ENCODE data around the gene FRMPD4. TPM values are rescaled to one million over a fixed set of nuclear protein-coding genes. Genes with fewer than 3 reads are reported as not detected.

Gene FRMPD4
- total RNA-seq, 1 experiment from 2014 or later = not detected

GRCh38 chrX:12153317-12153716, 15.0 kb downstream of the FRMPD4 start:
- no peak for DNase-seq
- peaks cover 3% of the 10 kb centered on the region for H3K27me3 Mint-ChIP-seq (ENCODE audit: insufficient read depth, unreplicated experiment)
- H3K4me3 Mint-ChIP-seq (ENCODE audit: unreplicated experiment) = no peak overlapping the region
- H3K27ac Mint-ChIP-seq (ENCODE audit: unreplicated experiment) = no peak overlapping the region
- H3K27me3 ChIP-seq (replicated peaks; ENCODE audit: control insufficient read depth, insufficient read depth, low read length) = no peaks in the 10 kb centered on the region
- H3K9me3 ChIP-seq = no peaks in the 10 kb centered on the region
- POLR2A ChIA-PET = no interaction called here
- TF ChIP-seq, protein P1, sequence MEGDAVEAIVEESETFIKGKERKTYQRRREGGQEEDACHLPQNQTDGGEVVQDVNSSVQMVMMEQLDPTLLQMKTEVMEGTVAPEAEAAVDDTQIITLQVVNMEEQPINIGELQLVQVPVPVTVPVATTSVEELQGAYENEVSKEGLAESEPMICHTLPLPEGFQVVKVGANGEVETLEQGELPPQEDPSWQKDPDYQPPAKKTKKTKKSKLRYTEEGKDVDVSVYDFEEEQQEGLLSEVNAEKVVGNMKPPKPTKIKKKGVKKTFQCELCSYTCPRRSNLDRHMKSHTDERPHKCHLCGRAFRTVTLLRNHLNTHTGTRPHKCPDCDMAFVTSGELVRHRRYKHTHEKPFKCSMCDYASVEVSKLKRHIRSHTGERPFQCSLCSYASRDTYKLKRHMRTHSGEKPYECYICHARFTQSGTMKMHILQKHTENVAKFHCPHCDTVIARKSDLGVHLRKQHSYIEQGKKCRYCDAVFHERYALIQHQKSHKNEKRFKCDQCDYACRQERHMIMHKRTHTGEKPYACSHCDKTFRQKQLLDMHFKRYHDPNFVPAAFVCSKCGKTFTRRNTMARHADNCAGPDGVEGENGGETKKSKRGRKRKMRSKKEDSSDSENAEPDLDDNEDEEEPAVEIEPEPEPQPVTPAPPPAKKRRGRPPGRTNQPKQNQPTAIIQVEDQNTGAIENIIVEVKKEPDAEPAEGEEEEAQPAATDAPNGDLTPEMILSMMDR (IDR thresholded peaks at IDR 0.05; ENCODE audit: insufficient read depth in 1 of 2, low read depth in 1 of 2, low read length in 1 of 2, severe bottlenecking in 1 of 2, unreplicated experiment in 1 of 2) = no peak
- H3K36me3 ChIP-seq (ENCODE audit: control insufficient read depth, insufficient read depth, low read length) = no peaks in the 10 kb centered on the region
- no peaks in the 10 kb centered on the region for H3K4me1 Mint-ChIP-seq (ENCODE audit: low read depth, unreplicated experiment)
- CTCF ChIA-PET = no interaction called here
- BruUV-seq (replicated peaks) = no TSS peak
- H3K4me1 ChIP-seq = no peaks in the 10 kb centered on the region
- H3K9me3 Mint-ChIP-seq (ENCODE audit: unreplicated experiment) = no peaks in the 10 kb centered on the region
- intact Hi-C loops (cut with micrococcal nuclease; ENCODE audit: unreplicated experiment) = no loop called here
- no peak overlapping the region for H3K4me3 ChIP-seq (ENCODE audit: low read depth, low read length)
- H3K36me3 Mint-ChIP-seq (ENCODE audit: insufficient read depth, unreplicated experiment) = no peaks in the 10 kb centered on the region

- Mint-ChIP-seq H3K27me3 (ENCODE audit: insufficient read depth, unreplicated experiment) (peaks cover 3% of the 10 kb centered on the region), H3K36me3 (ENCODE audit: insufficient read depth, unreplicated experiment) (no peaks in the 10 kb centered on the region), H3K4me1 (ENCODE audit: low read depth, unreplicated experiment) (no peaks in the 10 kb centered on the region), H3K27ac (ENCODE audit: unreplicated experiment) (no peak overlapping the region), H3K4me3 (ENCODE audit: unreplicated experiment) (no peak overlapping the region), H3K9me3 (ENCODE audit: unreplicated experiment) (no peaks in the 10 kb centered on the region)
- TF ChIP-seq, protein P1 (IDR thresholded peaks at IDR 0.05; ENCODE audit: insufficient read depth in 1 of 2, low read depth in 1 of 2, low read length in 1 of 2, severe bottlenecking in 1 of 2, unreplicated experiment in 1 of 2) = no peak
- Histone ChIP-seq H3K4me3 (ENCODE audit: low read depth, low read length) (no peak overlapping the region), H3K27me3 (replicated peaks; ENCODE audit: control insufficient read depth, insufficient read depth, low read length) (no peaks in the 10 kb centered on the region), H3K36me3 (ENCODE audit: control insufficient read depth, insufficient read depth, low read length) (no peaks in the 10 kb centered on the region), H3K4me1 (no peaks in the 10 kb centered on the region), H3K9me3 (no peaks in the 10 kb centered on the region)
- ChIA-PET POLR2A (no interaction called here), CTCF (no interaction called here)
- no TSS peak for BruUV-seq (replicated peaks)
- DNase-seq = no peak
- intact Hi-C loops (cut with micrococcal nuclease; ENCODE audit: unreplicated experiment) = no loop called here
Measured at GRCh38 chrX:12153741-12154140, 15.5 kb downstream of the FRMPD4 start.

DNA sequence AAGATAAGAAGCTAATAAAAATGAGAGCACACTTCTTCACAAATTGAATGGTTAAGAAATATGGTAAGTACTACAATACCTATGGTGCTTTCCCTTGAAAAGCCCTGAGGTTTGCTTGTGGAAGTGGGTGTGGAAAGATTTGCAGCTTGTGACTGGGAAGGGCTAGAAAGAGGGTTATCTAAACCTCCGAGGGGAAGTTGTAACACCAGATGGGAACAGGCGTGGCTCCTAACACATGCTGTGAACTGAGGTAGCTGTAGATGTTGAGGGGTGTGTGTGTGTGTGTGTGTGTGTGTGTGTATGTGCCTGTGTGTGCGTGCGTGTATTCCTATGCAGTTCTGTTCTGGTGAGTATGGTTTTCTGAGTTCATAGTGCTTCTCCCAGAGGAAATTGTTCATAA, 21.5 kb downstream of the FRMPD4 start:
- Histone ChIP-seq H3K27me3 (replicated peaks; ENCODE audit: control insufficient read depth, insufficient read depth, low read length) (no peaks in the 10 kb centered on the region), H3K36me3 (ENCODE audit: control insufficient read depth, insufficient read depth, low read length) (no peaks in the 10 kb centered on the region), H3K9me3 (no peaks in the 10 kb centered on the region), H3K4me1 (no peaks in the 10 kb centered on the region), H3K4me3 (ENCODE audit: low read depth, low read length) (no peak overlapping the region)
- H3K9me3 Mint-ChIP-seq (ENCODE audit: unreplicated experiment) = no peaks in the 10 kb centered on the region
- CTCF ChIA-PET = no interaction called here
- no TSS peak for BruUV-seq (replicated peaks)
- H3K4me1 Mint-ChIP-seq (ENCODE audit: low read depth, unreplicated experiment) = no peaks in the 10 kb centered on the region
- no peak overlapping the region for H3K4me3 Mint-ChIP-seq (ENCODE audit: unreplicated experiment)
- no peaks in the 10 kb centered on the region for H3K27me3 Mint-ChIP-seq (ENCODE audit: insufficient read depth, unreplicated experiment)
- POLR2A ChIA-PET = no interaction called here
- intact Hi-C loops (cut with micrococcal nuclease; ENCODE audit: unreplicated experiment) = no loop called here
- TF ChIP-seq, protein P1 (IDR thresholded peaks at IDR 0.05; ENCODE audit: insufficient read depth in 1 of 2, low read depth in 1 of 2, low read length in 1 of 2, severe bottlenecking in 1 of 2, unreplicated experiment in 1 of 2) = no peak
- no peak overlapping the region for H3K27ac Mint-ChIP-seq (ENCODE audit: unreplicated experiment)
- no peaks in the 10 kb centered on the region for H3K36me3 Mint-ChIP-seq (ENCODE audit: insufficient read depth, unreplicated experiment)
- DNase-seq = no peak
